ENCODE data around the gene STON1. TPM values are rescaled to one million over a fixed set of nuclear protein-coding genes. Genes with fewer than 3 reads are reported as not detected.

The STON1 gene
- total and polyA plus RNA-seq, 12 donors, result 2.2 to 8.9 (median 4.4) TPM

DNA sequence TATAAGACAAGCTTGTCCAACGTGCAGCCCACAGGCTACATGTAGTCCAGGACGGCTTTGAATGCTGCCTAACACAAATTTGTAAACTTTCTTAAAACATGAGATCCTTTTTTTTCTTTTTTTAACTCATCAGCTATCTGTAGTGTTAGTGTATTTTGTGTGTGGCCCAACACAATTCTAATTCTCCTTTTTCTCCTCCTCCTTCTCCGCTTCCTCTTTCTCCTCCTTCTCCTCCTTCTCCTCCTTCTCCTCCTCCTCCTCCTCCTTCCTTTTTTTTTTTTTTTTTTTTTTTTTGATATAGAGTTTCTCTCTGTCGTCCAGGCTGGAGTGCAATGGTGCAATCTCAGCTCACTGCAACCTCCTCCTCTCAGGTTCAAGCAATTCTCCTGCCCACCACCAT lies 48.4 kb downstream of the STON1 start:
- intact Hi-C loops (cut with DNase I), result no loop called here
- Histone ChIP-seq H3K27ac (no peak overlapping the region), H3K4me3 (no peak overlapping the region), H3K27me3 (no peaks in the 10 kb centered on the region), H3K9me3 (no peaks in the 10 kb centered on the region), H3K4me1 (peaks cover 0 to 6% (median 0%) of the 10 kb centered on the region in 9 donors), H3K36me3 (peaks cover 0 to 21% (median 0%) of the 10 kb centered on the region in 9 donors)
- TF ChIP-seq, protein P1, sequence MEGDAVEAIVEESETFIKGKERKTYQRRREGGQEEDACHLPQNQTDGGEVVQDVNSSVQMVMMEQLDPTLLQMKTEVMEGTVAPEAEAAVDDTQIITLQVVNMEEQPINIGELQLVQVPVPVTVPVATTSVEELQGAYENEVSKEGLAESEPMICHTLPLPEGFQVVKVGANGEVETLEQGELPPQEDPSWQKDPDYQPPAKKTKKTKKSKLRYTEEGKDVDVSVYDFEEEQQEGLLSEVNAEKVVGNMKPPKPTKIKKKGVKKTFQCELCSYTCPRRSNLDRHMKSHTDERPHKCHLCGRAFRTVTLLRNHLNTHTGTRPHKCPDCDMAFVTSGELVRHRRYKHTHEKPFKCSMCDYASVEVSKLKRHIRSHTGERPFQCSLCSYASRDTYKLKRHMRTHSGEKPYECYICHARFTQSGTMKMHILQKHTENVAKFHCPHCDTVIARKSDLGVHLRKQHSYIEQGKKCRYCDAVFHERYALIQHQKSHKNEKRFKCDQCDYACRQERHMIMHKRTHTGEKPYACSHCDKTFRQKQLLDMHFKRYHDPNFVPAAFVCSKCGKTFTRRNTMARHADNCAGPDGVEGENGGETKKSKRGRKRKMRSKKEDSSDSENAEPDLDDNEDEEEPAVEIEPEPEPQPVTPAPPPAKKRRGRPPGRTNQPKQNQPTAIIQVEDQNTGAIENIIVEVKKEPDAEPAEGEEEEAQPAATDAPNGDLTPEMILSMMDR (IDR thresholded peaks at IDR 0.05), result no peak
- no peak for DNase-seq
- ATAC-seq, result no peak
- WGBS, 2 donors, result 84 to 94% methylated on average over 4 of the region's 4 CpGs

DNA sequence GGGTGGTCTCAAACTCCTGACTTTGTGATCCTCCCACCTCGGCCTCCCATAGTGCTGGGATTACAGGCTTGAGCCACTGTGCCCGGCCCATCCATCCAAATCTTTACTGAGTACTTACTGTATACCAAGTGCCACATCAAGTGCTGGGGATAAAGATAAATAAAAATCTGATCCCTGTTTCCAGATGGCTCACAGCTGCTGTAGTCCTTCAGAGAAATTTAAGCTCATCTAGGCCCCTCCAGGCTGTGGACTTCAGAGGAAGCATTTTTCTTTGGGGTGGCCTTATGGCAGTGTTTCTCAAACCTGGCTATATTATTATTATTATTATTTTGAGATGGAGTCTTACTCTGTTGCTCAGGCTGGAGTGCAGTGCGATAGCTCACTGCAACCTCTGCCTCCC lies 54.0 kb downstream of the STON1 start:
- H3K27ac ChIP-seq, result no peak overlapping the region
- H3K27me3 ChIP-seq, result no peaks in the 10 kb centered on the region
- no peak for DNase-seq
- WGBS, 2 donors, result 97 to 98% methylated on average over 3 of the region's 3 CpGs
- intact Hi-C loops (cut with DNase I), result loop anchor here in 7 of 10 donors (10.0 kb wide), 3 partner anchors 69 to 109 kb away; no protein-coding TSS in a partner anchor
- H3K4me3 ChIP-seq, result no peak overlapping the region
- peaks cover 0 to 5% (median 0%) of the 10 kb centered on the region in 9 donors for H3K4me1 ChIP-seq
- TF ChIP-seq, protein P1 (IDR thresholded peaks at IDR 0.05), result no peak
- no peaks in the 10 kb centered on the region for H3K9me3 ChIP-seq
- peaks cover 0 to 28% (median 0%) of the 10 kb centered on the region in 9 donors for H3K36me3 ChIP-seq
- ATAC-seq, result no peak

DNA sequence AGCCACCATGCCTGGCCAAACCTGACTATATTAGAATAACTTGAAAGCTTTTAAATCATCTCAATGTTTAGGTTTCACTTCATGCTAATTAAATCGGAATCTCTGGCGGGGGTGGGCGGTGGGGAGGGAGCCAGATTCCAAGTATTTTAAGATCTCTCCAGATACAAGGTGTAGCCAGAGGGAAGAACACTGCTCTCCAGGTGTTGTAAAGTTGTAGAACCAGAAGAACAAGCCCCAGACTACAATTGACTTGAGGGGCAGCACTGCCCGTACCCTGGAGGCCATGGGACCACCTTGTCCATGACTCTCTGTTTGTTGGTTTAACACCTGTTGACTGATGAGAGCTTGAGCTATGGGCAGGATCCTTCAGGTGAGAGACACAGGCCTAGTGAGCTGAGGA lies 54.6 kb downstream of the STON1 start:
- DNase-seq (no peak), ATAC-seq (no peak)
- Histone ChIP-seq H3K4me1 (peaks cover 0 to 9% (median 0%) of the 10 kb centered on the region in 9 donors), H3K4me3 (no peak overlapping the region), H3K27me3 (no peaks in the 10 kb centered on the region), H3K9me3 (no peaks in the 10 kb centered on the region), H3K27ac (no peak overlapping the region), H3K36me3 (peaks cover 0 to 28% (median 0%) of the 10 kb centered on the region in 9 donors)
- intact Hi-C loops (cut with DNase I), result loop anchor here in 7 of 10 donors (10.0 kb wide), 3 partner anchors 70 to 110 kb away; no protein-coding TSS in a partner anchor
- TF ChIP-seq, protein P1 (IDR thresholded peaks at IDR 0.05), result no peak
- 98 to 100% methylated on average over 4 of the region's 4 CpGs for WGBS, 2 donors

- H3K27ac ChIP-seq, result no peak overlapping the region
- H3K36me3 ChIP-seq, result peaks cover 0 to 18% (median 0%) of the 10 kb centered on the region in 9 donors
- H3K9me3 ChIP-seq, result no peaks in the 10 kb centered on the region
- no peak overlapping the region for H3K4me3 ChIP-seq
- TF ChIP-seq, protein P1 (IDR thresholded peaks at IDR 0.05), result no peak
- no peaks in the 10 kb centered on the region for H3K27me3 ChIP-seq
- intact Hi-C loops (cut with DNase I), result loop anchor here in 8 of 10 donors (5.0 to 10.0 kb wide), 6 partner anchors 49 to 112 kb away; partner anchors contain the start of gene STON1 (in 2 of the 8)
- H3K4me1 ChIP-seq, result peaks cover 0 to 9% (median 0%) of the 10 kb centered on the region in 9 donors
- DNase-seq (no peak), ATAC-seq (no peak)
- 60 to 64% methylated on average over 4 of the region's 4 CpGs for WGBS, 2 donors
Observed at GRCh38 chr2:48586433-48586832, 56.5 kb downstream of the STON1 start.

Measured in heart right ventricle (tissue), 16 donors.